NCI-H146 treated with DMSO at 0.1 percent for 48 hours (cell line): ENCODE measurements around the gene FADS6.

Experiments
- DNase-seq: peaks from one replicate; lab custom pipeline; 2025; ENCODE audit not compliant: unreplicated experiment; lab: John Stamatoyannopoulos, UW

FADS6 gene

GRCh38 chr17:74892013-74892841, 1.2 kb downstream of the FADS6 start:
- DNase-seq: no peak

GRCh38 chr17:74890554-74890953, 2.9 kb downstream of the FADS6 start:
- DNase-seq: no peak

- no peak for DNase-seq
Observed at GRCh38 chr17:74888469-74888868, 5.0 kb downstream of the FADS6 start.

GRCh38 chr17:74883241-74883745, 10.1 kb downstream of the FADS6 start:
- no peak for DNase-seq

- DNase-seq: no peak
Observed at GRCh38 chr17:74882517-74883240, 10.8 kb downstream of the FADS6 start.

DNA sequence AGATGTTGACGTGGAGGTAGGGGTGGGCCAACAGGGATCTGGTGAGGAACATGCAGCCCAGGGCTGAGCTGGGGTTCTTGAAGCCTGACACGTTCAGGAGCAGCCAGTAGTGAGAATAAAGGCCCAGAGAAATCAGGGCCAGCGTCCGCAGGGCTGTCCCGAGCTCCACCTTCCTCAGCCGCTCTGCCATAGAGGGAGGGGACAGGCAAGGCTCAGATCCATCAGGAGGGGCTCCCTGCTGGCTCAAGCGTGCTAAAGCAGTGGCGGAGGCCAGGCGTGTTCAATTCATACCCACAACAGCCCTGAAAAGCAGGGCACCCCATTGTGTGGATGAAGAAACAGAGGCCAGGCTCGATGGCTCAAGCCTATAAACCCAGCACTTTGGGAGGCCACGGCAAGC, 12.4 kb downstream of the FADS6 start:
- no peak for DNase-seq

- DNase-seq: no peak
Observed at GRCh38 chr17:74879308-74879707, 14.1 kb downstream of the FADS6 start.

GRCh38 chr17:74878658-74879057, 14.8 kb downstream of the FADS6 start:
- DNase-seq: no peak

- DNase-seq: peak; percentile 9
Observed at GRCh38 chr17:74877592-74878548, 15.6 kb downstream of the FADS6 start.

DNA sequence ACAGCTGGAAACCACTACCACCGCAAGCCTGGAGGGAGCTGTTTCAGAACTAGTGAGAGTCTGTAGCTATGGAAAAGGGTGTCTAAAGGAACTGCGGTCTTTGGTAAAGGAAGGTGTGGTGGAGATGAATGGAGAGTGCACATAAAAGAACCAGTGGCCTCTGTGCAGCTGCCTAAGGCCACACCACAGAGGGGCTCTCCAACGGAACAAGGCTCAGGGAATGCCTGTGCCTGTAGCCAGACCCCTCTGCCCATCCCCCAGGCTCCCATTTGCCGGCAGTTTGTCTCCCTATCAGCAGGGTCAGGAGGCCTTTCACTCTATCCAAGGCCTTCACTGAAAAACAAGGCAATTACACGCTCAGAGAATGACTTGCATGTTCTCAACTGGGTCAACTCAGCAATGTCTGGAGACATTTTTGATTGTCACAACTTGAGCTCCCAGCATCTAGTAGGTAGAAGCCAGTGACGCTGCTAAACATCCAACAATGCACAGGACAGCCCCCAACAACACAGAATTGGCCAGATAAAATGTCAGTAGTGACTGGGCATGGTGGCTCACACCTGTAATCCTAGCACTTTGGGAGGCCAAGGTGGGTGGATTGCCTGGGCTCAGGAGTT, 17.3 kb downstream of the FADS6 start:
- DNase-seq: no peak

- DNase-seq: no peak
Observed at GRCh38 chr17:74875155-74875976, 18.1 kb downstream of the FADS6 start.

GRCh38 chr17:74874615-74875037, 18.8 kb downstream of the FADS6 start:
- DNase-seq: no peak

GRCh38 chr17:74873874-74874614, 19.4 kb downstream of the FADS6 start:
- DNase-seq: no peak

DNA sequence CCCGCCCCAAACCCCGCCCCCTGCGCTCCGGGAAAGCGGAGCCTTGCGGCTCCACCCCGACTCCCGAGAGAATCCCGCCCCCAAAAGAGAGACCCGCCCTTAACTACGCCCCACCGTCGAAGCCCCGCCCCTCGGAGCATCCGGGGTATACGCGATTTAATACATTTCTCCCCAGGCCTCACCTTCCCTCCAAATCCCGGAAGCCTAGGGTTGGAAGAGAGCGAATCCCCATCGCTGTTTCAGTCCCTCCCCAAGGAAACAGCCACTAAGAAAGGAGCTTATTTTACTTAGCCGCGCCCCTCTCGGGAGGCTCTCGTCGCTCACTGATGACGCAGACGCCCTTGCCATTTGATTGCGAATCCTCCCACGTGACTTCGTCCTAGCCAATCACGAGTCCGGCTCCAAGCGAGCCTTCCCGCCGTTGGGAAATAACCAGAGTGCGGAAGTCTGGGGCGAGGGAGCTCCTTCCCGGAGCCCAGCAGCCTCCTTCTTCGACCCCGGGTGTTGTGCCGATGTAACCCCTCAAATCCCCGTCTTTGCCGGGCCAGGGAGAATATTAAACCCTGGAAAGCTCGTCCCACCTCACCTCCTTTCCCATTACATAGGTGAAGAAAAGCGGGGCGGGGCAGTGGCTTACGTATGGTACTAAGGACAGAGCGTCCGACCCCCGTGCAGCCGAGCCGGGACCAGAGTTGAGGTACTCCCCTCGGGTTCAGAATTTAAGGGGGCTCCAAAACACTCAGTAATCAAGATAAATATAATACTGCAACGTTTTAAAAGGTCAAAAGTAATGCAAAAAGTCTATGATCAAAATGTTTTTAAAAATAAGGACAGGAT, 20.2 kb downstream of the FADS6 start:
- DNase-seq: peak; percentile 99

GRCh38 chr17:74872313-74873036, 21.0 kb downstream of the FADS6 start, which contains the start of gene FDXR:
TSS of gene FDXR (minus strand) at chr17:74872994. CDS start at chr17:74872944, 50 bp downstream.
- peak; percentile 35 for DNase-seq

GRCh38 chr17:74871356-74872076, 21.9 kb downstream of the FADS6 start:
- DNase-seq: no peak

DNA sequence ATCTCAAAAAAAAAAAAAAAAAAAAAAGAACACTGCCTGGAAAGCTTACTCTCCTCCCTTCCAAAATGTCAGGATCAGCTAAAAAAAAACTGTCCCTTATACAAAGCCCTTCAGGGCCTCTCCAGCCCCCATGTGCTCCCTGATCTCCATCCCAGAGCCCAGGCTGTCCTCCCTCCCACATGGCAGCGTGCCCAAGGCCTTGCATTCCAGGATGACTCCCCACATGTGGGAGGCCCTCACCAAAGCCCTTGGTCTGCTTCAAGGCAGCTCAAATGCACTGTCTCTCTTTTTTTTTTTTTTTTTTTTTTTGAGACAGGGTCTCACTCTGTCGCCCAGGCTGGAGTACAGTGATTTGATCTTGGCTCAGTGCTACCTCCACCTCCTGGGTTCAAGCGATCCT, 22.9 kb downstream of the FADS6 start:
- DNase-seq: no peak
